ENCODE measurements around the gene RNF212. TPM values are rescaled to one million over a fixed set of nuclear protein-coding genes. Genes with fewer than 3 reads are reported as not detected.

RNF212 gene
- total RNA-seq, 4 donors from 2014 or later: 4.5 to 6.6 (median 5.4) TPM; not detected in 1

GRCh38 chr4:1023895-1024740 lies 89.2 kb downstream of the RNF212 start:
- peaks cover 0 to 15% (median 10%) of the 10 kb centered on the region in 4 donors for H3K4me1 ChIP-seq
- H3K4me3 ChIP-seq: no peak overlapping the region
- no peaks in the 10 kb centered on the region for H3K9me3 ChIP-seq
- TF ChIP-seq, protein P1, sequence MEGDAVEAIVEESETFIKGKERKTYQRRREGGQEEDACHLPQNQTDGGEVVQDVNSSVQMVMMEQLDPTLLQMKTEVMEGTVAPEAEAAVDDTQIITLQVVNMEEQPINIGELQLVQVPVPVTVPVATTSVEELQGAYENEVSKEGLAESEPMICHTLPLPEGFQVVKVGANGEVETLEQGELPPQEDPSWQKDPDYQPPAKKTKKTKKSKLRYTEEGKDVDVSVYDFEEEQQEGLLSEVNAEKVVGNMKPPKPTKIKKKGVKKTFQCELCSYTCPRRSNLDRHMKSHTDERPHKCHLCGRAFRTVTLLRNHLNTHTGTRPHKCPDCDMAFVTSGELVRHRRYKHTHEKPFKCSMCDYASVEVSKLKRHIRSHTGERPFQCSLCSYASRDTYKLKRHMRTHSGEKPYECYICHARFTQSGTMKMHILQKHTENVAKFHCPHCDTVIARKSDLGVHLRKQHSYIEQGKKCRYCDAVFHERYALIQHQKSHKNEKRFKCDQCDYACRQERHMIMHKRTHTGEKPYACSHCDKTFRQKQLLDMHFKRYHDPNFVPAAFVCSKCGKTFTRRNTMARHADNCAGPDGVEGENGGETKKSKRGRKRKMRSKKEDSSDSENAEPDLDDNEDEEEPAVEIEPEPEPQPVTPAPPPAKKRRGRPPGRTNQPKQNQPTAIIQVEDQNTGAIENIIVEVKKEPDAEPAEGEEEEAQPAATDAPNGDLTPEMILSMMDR (IDR thresholded peaks at IDR 0.05): no peak
- TF ChIP-seq POLR2A (IDR thresholded peaks at IDR 0.05): no peak
- no peak overlapping the region for H3K27ac ChIP-seq
- no peaks in the 10 kb centered on the region for H3K27me3 ChIP-seq
- no peak for DNase-seq
- H3K36me3 ChIP-seq: peaks cover 0 to 10% (median 0%) of the 10 kb centered on the region in 3 donors

DNA sequence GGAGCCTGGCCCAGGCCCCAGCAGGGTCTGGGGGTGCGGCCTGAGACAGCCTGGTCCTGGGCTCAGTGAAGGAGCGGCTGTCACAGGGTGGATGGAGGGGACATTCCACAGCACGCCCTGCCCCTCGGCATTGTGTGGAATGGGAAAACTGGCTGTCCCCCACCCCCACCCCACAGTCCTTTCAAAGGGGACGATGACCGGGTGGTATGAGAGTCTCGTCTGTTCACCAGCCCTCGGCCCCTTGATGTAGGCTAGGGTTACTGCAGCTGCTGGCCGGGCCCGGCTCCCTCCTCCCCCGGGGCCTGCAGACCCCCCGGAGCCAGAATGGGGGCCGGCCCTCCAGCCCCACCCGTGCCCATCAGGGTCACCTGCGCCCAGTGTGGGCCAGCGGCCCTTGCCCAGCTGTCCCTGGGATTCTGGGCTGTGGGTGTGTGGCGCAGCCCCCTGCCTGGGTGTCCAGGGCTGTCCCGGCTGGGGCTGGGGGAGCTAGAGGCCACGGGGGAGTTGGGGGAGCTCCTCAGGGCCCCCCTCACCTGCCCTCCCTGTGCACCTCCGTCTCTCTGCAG lies 90.2 kb downstream of the RNF212 start:
- peaks cover 0 to 15% (median 10%) of the 10 kb centered on the region in 4 donors for H3K4me1 ChIP-seq
- peaks cover 0 to 10% (median 0%) of the 10 kb centered on the region in 3 donors for H3K36me3 ChIP-seq
- no peak for TF ChIP-seq POLR2A (IDR thresholded peaks at IDR 0.05)
- TF ChIP-seq, protein P1 (IDR thresholded peaks at IDR 0.05): no peak
- H3K27ac ChIP-seq: no peak overlapping the region
- DNase-seq: no peak
- no peaks in the 10 kb centered on the region for H3K9me3 ChIP-seq
- H3K27me3 ChIP-seq: no peaks in the 10 kb centered on the region
- no peak overlapping the region for H3K4me3 ChIP-seq

DNA sequence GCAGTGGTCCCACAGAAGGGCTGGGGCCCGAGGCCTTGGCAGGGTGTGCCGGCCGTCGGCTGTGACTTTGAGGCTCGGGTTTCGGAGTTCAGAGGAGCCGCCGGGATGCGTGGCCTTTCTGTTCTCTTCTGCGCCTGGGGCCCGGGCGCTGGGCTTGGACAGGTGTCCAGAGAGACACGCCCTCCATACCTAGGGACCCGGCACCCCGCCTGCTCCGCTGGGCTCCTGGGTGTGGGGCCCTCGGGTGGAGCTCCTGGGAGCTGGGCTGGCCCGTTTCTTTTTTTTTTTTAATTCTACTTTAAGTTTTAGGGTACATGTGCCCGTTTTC lies 90.7 kb downstream of the RNF212 start:
- DNase-seq: no peak
- no peaks in the 10 kb centered on the region for H3K27me3 ChIP-seq
- no peaks in the 10 kb centered on the region for H3K9me3 ChIP-seq
- H3K27ac ChIP-seq: no peak overlapping the region
- H3K36me3 ChIP-seq: peaks cover 0 to 10% (median 0%) of the 10 kb centered on the region in 3 donors
- no peak overlapping the region for H3K4me3 ChIP-seq
- peaks cover 0 to 15% (median 10%) of the 10 kb centered on the region in 4 donors for H3K4me1 ChIP-seq
- no peak for TF ChIP-seq POLR2A (IDR thresholded peaks at IDR 0.05)
- TF ChIP-seq, protein P1 (IDR thresholded peaks at IDR 0.05): no peak

DNA sequence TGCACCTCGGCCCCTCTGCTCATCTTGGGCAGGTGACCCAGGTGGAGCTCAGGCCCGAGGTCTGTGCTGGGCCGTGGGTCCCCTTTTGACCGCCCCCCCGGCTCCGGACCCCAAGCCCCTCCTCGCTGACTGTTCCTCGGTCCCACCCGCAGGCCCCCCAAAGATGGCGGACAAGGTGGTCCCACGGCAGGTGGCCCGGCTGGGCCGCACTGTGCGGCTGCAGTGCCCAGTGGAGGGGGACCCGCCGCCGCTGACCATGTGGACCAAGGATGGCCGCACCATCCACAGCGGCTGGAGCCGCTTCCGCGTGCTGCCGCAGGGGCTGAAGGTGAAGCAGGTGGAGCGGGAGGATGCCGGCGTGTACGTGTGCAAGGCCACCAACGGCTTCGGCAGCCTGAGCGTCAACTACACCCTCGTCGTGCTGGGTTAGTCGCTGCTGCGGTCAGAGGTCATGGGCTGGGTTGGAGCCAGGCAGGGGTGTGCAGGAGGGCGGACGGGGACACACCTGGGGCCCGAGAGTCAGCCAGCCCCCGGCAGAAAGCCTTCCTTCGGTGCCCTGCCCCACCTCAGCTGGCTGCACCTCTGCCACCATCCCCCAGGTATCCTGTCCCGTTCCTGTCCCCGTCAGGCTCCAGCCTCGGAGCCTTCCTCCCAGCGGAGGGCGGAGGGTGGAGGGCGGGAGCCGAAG lies 91.2 kb downstream of the RNF212 start:
- Histone ChIP-seq H3K4me1 (peaks cover 0 to 15% (median 10%) of the 10 kb centered on the region in 4 donors), H3K4me3 (no peak overlapping the region), H3K9me3 (no peaks in the 10 kb centered on the region), H3K36me3 (peaks cover 0 to 10% (median 0%) of the 10 kb centered on the region in 3 donors), H3K27me3 (no peaks in the 10 kb centered on the region), H3K27ac (no peak overlapping the region)
- TF ChIP-seq POLR2A (IDR thresholded peaks at IDR 0.05): no peak
- TF ChIP-seq, protein P1 (IDR thresholded peaks at IDR 0.05): no peak
- no peak for DNase-seq

Small RNA genes lying within 50 kb of the gene (small RNA-seq; reads per million reads assigned to genes)
- gene RF00554: 0 reads per million in 2 donors

Other genes starting within 250 kb of the RNF212 start
- 100 to 1,000 TPM; 248 to 362 (median 351) TPM for gene GAK, start 181.2 kb downstream of the RNF212 start, total RNA-seq
- gene TMEM175, start 181.1 kb downstream of the RNF212 start, total RNA-seq: 100 to 1,000 TPM in 1 of 4 donors, 10 to 100 TPM in 3; 46.1 to 111 (median 56.6) TPM
- gene DGKQ, start 140.0 kb downstream of the RNF212 start, total RNA-seq: 100 to 1,000 TPM in 2 of 4 donors, 10 to 100 TPM in 2; 32.2 to 119 (median 101) TPM
- 100 to 1,000 TPM in 1 of 4 donors, 10 to 100 TPM in 3; 40.4 to 114 (median 71.4) TPM for gene IDUA, start 126.5 kb downstream of the RNF212 start, total RNA-seq
- 10 to 100 TPM in 3 of 4 donors, under 1 TPM in 1; 0.83 to 35.7 (median 24.3) TPM for gene SLC26A1, start 120.2 kb downstream of the RNF212 start, total RNA-seq
- gene FGFRL1, start 101.9 kb downstream of the RNF212 start, total RNA-seq: 10 to 100 TPM; 10.3 to 29.7 (median 26.8) TPM
- gene SPON2, start 59.0 kb upstream of the RNF212 start, total RNA-seq: 100 to 1,000 TPM in 3 of 4 donors, 10 to 100 TPM in 1; 64.3 to 519 (median 165) TPM
- gene CTBP1, start 135.6 kb upstream of the RNF212 start, total RNA-seq: 100 to 1,000 TPM; 245 to 371 (median 288) TPM
- 100 to 1,000 TPM; 112 to 200 (median 143) TPM for gene MAEA, start 176.3 kb upstream of the RNF212 start, total RNA-seq
- 100 to 1,000 TPM in 1 of 4 donors, 10 to 100 TPM in 3; 42.2 to 118 (median 77.7) TPM for gene UVSSA, start 233.6 kb upstream of the RNF212 start, total RNA-seq